CD4-positive, alpha-beta T cell treated with Interferon alpha-2 for 1 hour (primary cell): ENCODE results near the gene MAGEB2.
"Not testable (repeated sequence)": the region's sequence is repeated elsewhere in the genome, so short reads cannot be mapped to it uniquely, and the experiment has no call there.

ENCODE experiments used
- DNase-seq, 2 donors: peaks; one replicate each; pipeline ENCODE4 v3.0.0-alpha.2; 2020 to 2022

The MAGEB2 gene

GRCh38 chrX:30215357-30215843 lies at the start of gene MAGEB2:
Gene MAGEB2, plus strand, starts transcription at chrX:30215563. Its CDS starts 3,018 bp downstream, at chrX:30218581.
- DNase-seq, result no peak

DNA sequence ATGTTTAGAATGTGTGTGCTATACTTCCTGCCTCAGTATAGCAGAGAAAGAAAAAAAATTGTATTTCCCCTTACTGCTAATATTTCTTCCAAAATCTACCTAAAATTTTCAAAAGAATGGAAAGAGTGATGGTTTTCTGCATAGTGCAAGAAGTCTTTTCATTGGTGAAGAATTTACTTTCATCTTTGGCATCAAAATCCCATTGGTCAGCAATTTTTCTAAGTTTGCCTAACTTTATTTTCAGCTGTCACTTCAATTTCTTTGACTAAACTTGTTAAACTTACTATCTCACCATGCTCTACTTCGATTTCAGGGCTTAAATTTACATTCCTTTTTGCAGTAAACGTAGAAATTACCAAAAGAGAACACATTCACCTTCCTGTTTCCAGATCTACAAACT lies 44.5 kb upstream of the MAGEB2 start:
- DNase-seq, result no peak

- DNase-seq, result no peak
These were observed 34.0 kb upstream of the MAGEB2 start for GRCh38 chrX:30181353-30181752.

DNA sequence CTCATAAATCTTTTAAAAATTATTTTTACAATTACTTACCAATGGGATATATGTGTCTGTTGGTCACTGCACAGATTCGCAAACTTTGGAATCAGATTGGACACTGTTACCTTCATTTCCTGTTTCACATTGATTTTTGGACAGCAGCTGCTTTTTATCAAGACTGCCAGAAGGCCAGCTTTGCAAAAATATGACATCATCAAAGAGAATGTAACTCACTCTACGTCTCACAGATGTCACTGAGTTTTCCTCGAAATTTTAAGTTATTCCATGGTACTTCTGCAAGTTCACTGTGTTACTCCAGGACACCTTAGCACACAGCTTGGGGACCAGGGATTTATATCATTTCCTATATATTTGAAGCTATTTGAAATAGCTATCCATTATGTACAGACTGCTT lies 31.8 kb upstream of the MAGEB2 start:
- DNase-seq, result no peak

DNA sequence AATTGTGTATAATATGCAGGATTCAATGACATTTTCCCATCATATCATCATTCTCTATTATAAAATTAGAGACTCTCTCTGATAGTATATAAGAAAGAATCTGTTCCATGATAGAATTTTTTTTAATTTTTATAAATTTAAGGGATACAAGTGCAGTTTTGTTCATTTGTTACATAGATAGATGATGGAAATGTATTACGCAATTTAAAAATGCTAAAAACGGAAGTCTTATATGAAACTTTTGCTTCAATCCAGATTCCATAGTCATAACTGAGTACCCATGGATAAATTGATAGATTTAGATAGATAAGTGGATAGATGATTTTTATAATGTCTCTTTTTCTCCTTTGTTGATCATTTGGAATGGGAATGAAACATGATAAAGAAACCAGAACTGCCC lies 24.9 kb upstream of the MAGEB2 start:
- no peak for DNase-seq

DNA sequence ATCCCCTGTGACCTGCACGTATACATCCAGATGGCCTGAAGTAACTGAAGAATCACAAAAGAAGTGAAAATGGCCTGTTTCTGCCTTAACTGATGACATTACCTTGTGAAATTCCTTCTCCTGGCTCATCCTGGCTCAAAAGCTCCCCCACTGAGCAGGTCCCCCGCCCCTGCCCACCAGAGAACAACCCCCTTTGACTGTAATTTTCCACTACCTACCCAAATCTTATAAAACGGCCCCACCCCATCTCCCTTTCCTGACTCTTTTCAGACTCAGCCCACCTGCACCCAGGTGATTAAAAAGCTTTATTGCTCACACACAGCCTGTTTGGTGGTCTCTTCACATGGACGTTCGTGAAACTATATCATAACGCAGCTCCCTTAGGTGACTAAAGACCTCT lies 21.5 kb upstream of the MAGEB2 start:
- not testable (repeated sequence) for DNase-seq

GRCh38 chrX:30196322-30196721 lies 19.0 kb upstream of the MAGEB2 start:
- DNase-seq, result no peak

DNA sequence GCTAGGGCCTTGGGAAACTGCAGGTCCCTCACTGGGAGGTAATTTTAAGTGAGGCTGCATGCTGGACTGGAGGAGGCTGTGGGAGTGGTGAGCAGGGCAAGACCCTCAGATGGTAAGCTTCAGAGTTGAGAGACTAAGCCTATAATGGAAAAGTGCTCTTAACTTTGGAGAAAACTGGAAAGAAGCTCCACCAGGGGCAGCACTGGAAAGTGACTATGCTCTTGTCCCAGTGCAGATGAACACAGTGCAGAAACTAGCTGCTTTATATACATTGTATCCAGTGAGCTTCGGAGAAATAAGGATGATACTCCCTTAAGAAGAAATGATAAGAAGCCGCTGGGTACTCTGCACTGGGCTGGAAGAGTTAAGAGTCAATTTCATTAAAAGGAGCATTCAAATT lies 3.2 kb upstream of the MAGEB2 start:
- DNase-seq, result no peak

- DNase-seq, result no peak
These were observed 2.1 kb downstream of the MAGEB2 start for GRCh38 chrX:30217465-30217864.

DNA sequence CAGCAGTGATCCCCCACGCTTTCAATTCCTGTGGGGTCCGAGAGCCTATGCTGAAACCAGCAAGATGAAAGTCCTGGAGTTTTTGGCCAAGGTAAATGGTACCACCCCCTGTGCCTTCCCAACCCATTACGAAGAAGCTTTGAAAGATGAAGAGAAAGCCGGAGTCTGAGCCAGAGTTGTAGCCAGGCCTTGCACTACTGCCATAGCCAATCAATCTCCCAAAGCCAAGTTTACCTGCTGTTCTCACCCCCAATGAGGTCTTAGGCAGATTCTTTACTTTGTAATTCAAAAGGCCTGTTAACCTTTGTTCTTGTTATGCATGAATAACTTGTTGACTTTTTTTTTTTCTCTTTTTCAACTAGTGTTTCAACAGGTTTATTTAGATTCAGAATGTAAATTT lies 4.0 kb downstream of the MAGEB2 start:
- DNase-seq, result no peak

GRCh38 chrX:30220661-30221060 lies 5.3 kb downstream of the MAGEB2 start:
- DNase-seq, result no peak

DNA sequence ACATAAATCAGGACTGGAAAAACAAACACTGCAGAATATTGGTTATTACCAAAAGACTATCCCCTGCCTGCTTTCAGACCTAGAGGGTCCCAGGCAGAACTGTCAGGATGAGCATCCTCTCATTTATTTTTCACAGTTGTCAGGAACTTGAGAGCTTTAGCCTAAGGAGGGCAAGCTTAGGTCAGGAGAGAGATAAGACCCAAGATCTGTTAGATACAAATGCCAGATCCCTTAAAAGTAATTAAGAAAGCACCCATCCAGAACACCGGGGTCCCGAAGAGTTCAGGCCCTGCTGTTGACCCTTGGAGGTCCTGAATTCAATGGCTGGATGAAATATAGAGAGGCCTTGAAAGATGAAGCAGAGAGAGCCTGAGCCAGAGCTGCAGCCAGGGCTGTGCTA lies 9.2 kb downstream of the MAGEB2 start:
- DNase-seq, result no peak

DNA sequence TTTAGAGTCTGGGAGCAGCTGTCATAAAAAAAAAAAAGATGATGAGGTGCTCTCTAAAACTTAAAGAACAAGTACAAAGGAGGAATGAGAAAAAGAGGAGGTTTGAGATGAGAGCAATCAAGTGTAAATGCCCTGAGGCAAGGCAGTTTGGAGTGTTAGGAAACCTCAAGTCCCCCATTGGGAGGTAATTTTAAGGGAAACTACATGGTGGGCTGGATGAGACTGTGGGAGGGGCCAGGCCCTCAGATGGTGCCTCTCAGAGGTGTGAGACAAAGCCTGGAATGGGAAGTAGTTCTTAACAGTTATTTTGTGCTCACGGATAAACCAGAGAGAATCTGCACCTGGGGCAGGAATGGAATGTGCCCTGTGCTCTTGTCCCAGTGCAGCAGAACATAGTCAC lies 13.2 kb downstream of the MAGEB2 start:
- DNase-seq, result no peak

- no peak for DNase-seq
These were observed 15.0 kb downstream of the MAGEB2 start, which contains the start of gene MAGEB3 for GRCh38 chrX:30230395-30230794. Gene MAGEB3, plus strand, starts transcription at chrX:30230657. Its CDS starts 5,268 bp downstream, at chrX:30235925.

DNA sequence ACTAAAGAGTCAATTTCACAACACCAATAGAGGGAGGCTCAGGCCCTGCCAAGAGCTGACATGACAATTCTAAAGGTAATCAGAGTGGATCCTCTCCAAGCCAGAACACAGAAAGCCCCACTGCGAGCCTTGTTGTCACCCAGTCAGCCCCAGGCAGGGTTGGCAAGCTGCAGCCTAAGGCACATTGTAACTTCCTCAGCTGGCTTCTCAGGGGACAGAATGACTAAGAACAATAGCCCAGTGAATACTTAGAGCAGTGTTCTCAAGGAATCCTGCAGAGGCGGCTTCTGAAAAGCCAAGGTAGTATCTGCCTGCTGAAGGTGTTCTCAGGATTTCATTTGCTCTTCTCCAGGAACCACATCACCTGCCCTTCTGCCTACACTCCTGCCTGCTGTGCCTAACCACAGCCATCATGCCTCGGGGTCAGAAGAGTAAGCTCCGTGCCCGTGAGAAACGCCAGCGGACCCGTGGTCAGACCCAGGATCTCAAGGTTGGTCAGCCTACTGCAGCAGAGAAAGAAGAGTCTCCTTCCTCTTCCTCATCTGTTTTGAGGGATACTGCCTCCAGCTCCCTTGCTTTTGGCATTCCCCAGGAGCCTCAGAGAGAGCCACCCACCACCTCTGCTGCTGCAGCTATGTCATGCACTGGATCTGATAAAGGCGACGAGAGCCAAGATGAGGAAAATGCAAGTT lies 26.5 kb downstream of the MAGEB2 start, which contains the start of gene MAGEB4:
TSS of gene MAGEB4 (plus strand) at position 277 of the 692 bp plus-strand sequence. CDS start at position 413, 136 bp downstream.
- DNase-seq, result no peak

GRCh38 chrX:30246769-30247489 lies 31.6 kb downstream of the MAGEB2 start, which contains the start of gene MAGEB1:
Gene MAGEB1, plus strand, starts transcription at chrX:30247146. Its CDS starts 3,348 bp downstream, at chrX:30250494.
- no peak for DNase-seq

DNA sequence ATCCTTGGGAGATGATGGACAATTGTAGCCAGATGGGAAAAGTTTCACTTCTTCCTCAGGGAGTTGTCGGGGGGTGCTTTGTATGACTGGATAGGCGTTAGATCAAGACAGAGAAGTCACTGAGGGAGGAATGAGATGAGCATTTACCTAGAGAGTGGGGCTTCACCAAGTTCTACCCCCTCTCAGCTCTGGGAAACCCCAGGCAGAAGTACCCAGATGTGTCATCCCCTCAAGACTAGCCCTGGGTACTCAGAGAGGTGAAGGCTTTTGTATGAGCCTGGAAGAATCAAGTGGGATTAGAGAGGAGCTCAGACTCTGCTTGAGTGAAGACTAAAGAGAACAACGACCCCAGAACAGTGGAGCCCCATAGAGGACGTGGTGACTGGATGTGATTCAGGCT lies 33.5 kb downstream of the MAGEB2 start:
- DNase-seq, result no peak

GRCh38 chrX:30253257-30253656 lies 37.9 kb downstream of the MAGEB2 start:
- DNase-seq, result no peak

DNA sequence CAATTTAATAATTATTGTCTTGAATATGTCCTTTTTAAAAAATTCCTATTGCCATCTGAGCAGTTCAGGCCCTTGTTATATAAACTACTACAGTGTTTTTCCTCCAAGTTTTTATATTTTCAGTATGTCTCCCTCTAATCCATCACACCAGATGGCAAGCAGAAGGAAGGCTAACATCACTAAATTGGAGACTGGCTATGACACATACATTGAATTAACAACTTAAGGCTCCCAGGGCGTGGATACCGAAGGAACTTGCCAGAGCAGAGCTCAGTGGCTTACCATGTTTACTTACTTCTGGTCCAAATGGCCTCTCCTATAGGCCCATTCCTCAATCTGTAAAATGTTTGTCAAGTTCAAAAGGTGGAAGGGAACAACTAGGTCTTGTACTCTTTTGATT lies 44.6 kb downstream of the MAGEB2 start:
- DNase-seq, result no peak

DNA sequence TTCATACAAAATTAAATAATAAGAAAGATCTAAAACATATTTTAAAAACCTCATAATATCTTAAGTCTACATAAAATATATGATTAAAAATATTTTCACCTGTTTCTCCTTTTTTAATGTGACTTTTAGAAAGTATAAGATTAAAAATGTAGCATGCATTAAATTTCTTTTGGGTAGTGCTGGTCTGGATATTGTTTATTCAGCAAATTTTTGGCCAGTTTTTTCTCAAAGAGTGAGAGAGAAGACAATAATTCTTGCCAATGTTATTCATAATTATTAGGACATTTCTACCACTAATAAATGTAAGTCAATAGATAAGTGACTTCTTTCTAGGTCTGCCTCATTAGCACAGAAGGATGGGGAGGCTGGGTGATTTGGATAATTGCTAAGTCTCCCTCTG lies 45.6 kb downstream of the MAGEB2 start:
- no peak for DNase-seq

DNA sequence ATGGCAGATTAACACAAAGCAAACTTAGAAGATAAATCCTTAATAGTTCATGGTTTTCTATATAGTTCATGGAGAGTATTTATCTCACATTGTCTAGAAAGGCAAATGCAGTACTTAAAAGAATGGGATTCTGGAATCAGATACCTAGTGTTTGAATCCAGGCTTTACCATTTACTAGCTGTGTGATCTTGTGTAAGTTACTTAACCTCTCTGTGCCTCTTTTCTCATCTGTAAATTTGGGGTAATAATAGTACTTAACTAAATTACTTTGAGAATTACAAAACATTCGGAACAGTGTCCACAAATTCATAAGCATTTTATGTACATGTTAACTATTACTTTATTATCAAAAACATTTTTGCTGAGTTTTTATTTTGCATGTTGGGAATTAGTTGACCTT lies 47.4 kb downstream of the MAGEB2 start:
- no peak for DNase-seq
